IMR-90 (cell line): ENCODE data around the gene TMEM74B. TPM values are rescaled to one million over a fixed set of nuclear protein-coding genes. Genes with fewer than 3 reads are reported as not detected.

Experiments
- ATAC-seq: fragments of 200-7000 bp; cut with Tn5 transposase; 2 replicates; pipeline ENCODE4 v1.9.1; 2020; ENCODE audit warnings: low read depth, mild to moderate bottlenecking, moderate library complexity
- BruUV-seq: library from RNA; stranded (reverse); fragments of 400-500 nt; replicated peaks from 2 replicates; lab custom pipeline; 2021; lab: Mats Ljungman, UMichigan
- CTCF ChIA-PET: fragments of 300-600 bp; formaldehyde crosslinking; extraction: SDS; loops from one replicate; lab custom pipeline; 2021; ENCODE audit warnings: antibody characterized with exemption; lab: Yijun Ruan, JAX
- POLR2A ChIA-PET: fragments of 300-600 bp; sonication (Branson Sonifier 250); formaldehyde crosslinking; loops from one replicate; lab custom pipeline; 2022; ENCODE audit warnings: antibody characterized with exemption; ENCODE audit not compliant: unreplicated experiment; lab: Charles Lee
- DNase-seq: peaks from one replicate; pipeline ENCODE4 v3.0.0; 2013
- H2AFZ ChIP-seq: replicated peaks from 2 replicates; pipeline ENCODE3; 2013; ENCODE audit warnings: low read length, mild to moderate bottlenecking; ENCODE audit not compliant: poor library complexity
- H2AK5ac ChIP-seq: 2 replicates; pipeline ENCODE4 v1.6.1; 2013; ENCODE audit warnings: low read depth, low read length, inconsistent platforms
- H2AK9ac ChIP-seq: replicated peaks from 2 replicates; pipeline ENCODE3; 2013; ENCODE audit warnings: mild to moderate bottlenecking, low read depth, low read length, moderate library complexity; ENCODE audit not compliant: poor library complexity
- H2BK120ac ChIP-seq: 2 replicates; pipeline ENCODE4 v1.6.1; 2013; ENCODE audit warnings: low read depth, low read length, inconsistent platforms
- H2BK15ac ChIP-seq: 3 replicates; pipeline ENCODE4 v1.6.1; 2013; ENCODE audit warnings: low read depth, low read length, inconsistent platforms
- H2BK20ac ChIP-seq: 2 replicates; pipeline ENCODE4 v1.6.1; 2013; ENCODE audit warnings: low read depth, mild to moderate bottlenecking, inconsistent platforms, low read length, moderate library complexity
- H2BK5ac ChIP-seq: 2 replicates; pipeline ENCODE4 v1.6.1; 2013; ENCODE audit warnings: mild to moderate bottlenecking, low read depth, low read length, inconsistent platforms; ENCODE audit not compliant: poor library complexity, severe bottlenecking
- H3K14ac ChIP-seq: replicated peaks from 2 replicates; pipeline ENCODE4 v1.6.1; 2013; ENCODE audit warnings: low read depth, low read length, inconsistent platforms
- H3K18ac ChIP-seq: 2 replicates; pipeline ENCODE4 v1.6.1; 2013; ENCODE audit warnings: low read depth, low read length, control low read depth
- H3K23ac ChIP-seq: 2 replicates; pipeline ENCODE4 v1.6.1; 2013; ENCODE audit warnings: low read depth, low read length, inconsistent platforms
- H3K27ac ChIP-seq: 2 replicates; pipeline ENCODE4 v1.5.1; 2013; ENCODE audit warnings: mild to moderate bottlenecking, control low read depth, low read length; ENCODE audit not compliant: insufficient read depth
- H3K27me3 ChIP-seq: 2 replicates; pipeline ENCODE4 v1.6.1; 2013; ENCODE audit warnings: low read length; ENCODE audit not compliant: control insufficient read depth, insufficient read depth
- H3K36me3 ChIP-seq: 2 replicates; pipeline ENCODE4 v1.6.1; 2013; ENCODE audit warnings: low read length, mixed read lengths; ENCODE audit not compliant: control insufficient read depth, insufficient read depth
- H3K4ac ChIP-seq: 2 replicates; pipeline ENCODE4 v1.6.1; 2013; ENCODE audit warnings: low read depth, low read length, inconsistent platforms
- H3K4me1 ChIP-seq: 2 replicates; pipeline ENCODE4 v1.6.1; 2013; ENCODE audit warnings: low read length, mixed read lengths; ENCODE audit not compliant: control insufficient read depth, insufficient read depth
- H3K4me2 ChIP-seq: 2 replicates; pipeline ENCODE4 v1.6.1; 2013; ENCODE audit warnings: low read depth, mild to moderate bottlenecking, control low read depth, low read length, moderate library complexity
- H3K4me3 ChIP-seq: 2 replicates; pipeline ENCODE4 v1.5.1; 2013; ENCODE audit warnings: low read depth, mild to moderate bottlenecking, control low read depth, low read length, moderate library complexity; ENCODE audit not compliant: insufficient read depth
- H3K56ac ChIP-seq: 2 replicates; pipeline ENCODE4 v1.6.1; 2013; ENCODE audit warnings: low read length, inconsistent platforms; ENCODE audit not compliant: insufficient read depth; ENCODE audit errors: extremely low read depth
- H3K79me1 ChIP-seq, 2 experiments: 2 replicates each; pipeline ENCODE4 v1.6.1; 2013; ENCODE audit warnings: low read length in 2 of 2, inconsistent platforms in 1 of 2, low read depth in 1 of 2
- H3K9ac ChIP-seq: 2 replicates; pipeline ENCODE4 v1.6.1; 2013; ENCODE audit warnings: low read depth, low read length, control low read depth
- H3K9me1 ChIP-seq: 2 replicates; pipeline ENCODE4 v1.6.1; 2013; ENCODE audit warnings: low read length, inconsistent platforms; ENCODE audit not compliant: insufficient read depth
- H3K9me3 ChIP-seq: 2 replicates; pipeline ENCODE4 v1.6.1; 2013; ENCODE audit warnings: low read length; ENCODE audit not compliant: control insufficient read depth, insufficient read depth
- H4K20me1 ChIP-seq: 2 replicates; pipeline ENCODE4 v1.6.1; 2013; ENCODE audit warnings: low read length, inconsistent platforms; ENCODE audit not compliant: insufficient read depth
- H4K5ac ChIP-seq: 2 replicates; pipeline ENCODE4 v1.6.1; 2013; ENCODE audit warnings: mild to moderate bottlenecking, low read depth, low read length, control low read depth
- H4K8ac ChIP-seq, 2 experiments: 2 replicates each; pipeline ENCODE4 v1.6.1; 2013; ENCODE audit warnings: low read depth in 2 of 2, low read length in 2 of 2, control low read depth in 1 of 2, inconsistent platforms in 1 of 2
- H4K91ac ChIP-seq: 2 replicates; pipeline ENCODE4 v1.6.1; 2013; ENCODE audit warnings: low read depth, low read length, inconsistent platforms; ENCODE audit not compliant: insufficient read depth
- CEBPB ChIP-seq: IDR thresholded peaks from 2 replicates; pipeline ENCODE4 v1.6.1; 2012; ENCODE audit warnings: low read depth, low read length, improper control_type of control experiment
- FOS ChIP-seq: fragments of 150-350 bp; IDR thresholded peaks from 2 replicates; pipeline ENCODE4 v1.6.1; 2016; ENCODE audit warnings: low read depth, low read length
- MAFK ChIP-seq: IDR thresholded peaks from 2 replicates; pipeline ENCODE4 v1.6.1; 2012; ENCODE audit warnings: low read depth, low read length, improper control_type of control experiment
- MAZ ChIP-seq: IDR thresholded peaks from 2 replicates; pipeline ENCODE4 v1.6.1; 2012; ENCODE audit warnings: low read depth, mild to moderate bottlenecking, low read length, improper control_type of control experiment, moderate library complexity, borderline replicate concordance
- MXI1 ChIP-seq: IDR thresholded peaks from 2 replicates; pipeline ENCODE4 v1.6.1; 2012; ENCODE audit warnings: low read depth, mild to moderate bottlenecking, low read length, moderate library complexity, borderline replicate concordance
- NFE2L2 ChIP-seq: fragments of 150-350 bp; IDR thresholded peaks from 2 replicates; pipeline ENCODE4 v1.6.1; 2016; ENCODE audit warnings: low read depth, mild to moderate bottlenecking, low read length
- POLR2A ChIP-seq: IDR thresholded peaks from 2 replicates; pipeline ENCODE4 v1.6.1; 2012; ENCODE audit warnings: mild to moderate bottlenecking, low read depth, low read length
- RAD21 ChIP-seq: IDR thresholded peaks from 2 replicates; pipeline ENCODE4 v1.6.1; 2012; ENCODE audit warnings: low read length, improper control_type of control experiment
- RCOR1 ChIP-seq: IDR thresholded peaks from 2 replicates; pipeline ENCODE4 v1.6.1; 2012; ENCODE audit warnings: mild to moderate bottlenecking, low read length, improper control_type of control experiment; ENCODE audit not compliant: insufficient replicate concordance
- RFX5 ChIP-seq: IDR thresholded peaks from 2 replicates; pipeline ENCODE4 v1.8.0; 2012; ENCODE audit warnings: low read depth, mild to moderate bottlenecking, low read length, moderate library complexity
- SMC3 ChIP-seq: fragments of 150-350 bp; IDR thresholded peaks from 2 replicates; pipeline ENCODE4 v1.6.1; 2016; ENCODE audit warnings: low read depth, mild to moderate bottlenecking, antibody characterized with exemption, low read length, moderate library complexity
- whole genome bisulfite sequencing, 2 experiments: methylation state at CpG; one replicate each; pipeline versions ENCODE4 v1.1.5 to v1.1.7; 2013; ENCODE audit warnings: missing lambda C conversion rate in 2 of 2; ENCODE audit not compliant: insufficient read length in 1 of 2; ENCODE audit errors: extremely low coverage in 2 of 2; 5-methylcytosine and 5-hydroxymethylcytosine counted together
- dilution Hi-C: fragments of 300-500 bp; cut with HindIII; formaldehyde crosslinking; loops from one replicate; pipeline ENCODE4 v1.14.3; 2018; ENCODE audit warnings: low sequenced_read_pairs; ENCODE audit not compliant: unreplicated experiment
- in situ Hi-C: fragments of 300-500 bp; cut with MboI; formaldehyde crosslinking; loops from 3 replicates; pipeline ENCODE4 v1.14.3; 2019; ENCODE audit warnings: low sequenced_read_pairs, inconsistent platforms, mixed read lengths
- intact Hi-C: fragments of 100-400 bp; cut with micrococcal nuclease; formaldehyde crosslinking; loops from 2 replicates; pipeline ENCODE4 v1.10.0; 2022
- polyA plus RNA-seq, 3 experiments: library from polyadenylated mRNA; depleted of rRNA; stranded (reverse); fragments of >200 nt; gene quantifications; 2 replicates each; pipeline ENCODE4 v1.2.3, GENCODE V29; 2012; ENCODE audit warnings: low replicate concordance in 1 of 3
- total RNA-seq: library from RNA; depleted of rRNA; stranded (reverse); fragments of >200 nt; gene quantifications from 2 replicates; pipeline ENCODE4 v1.2.3, GENCODE V29; 2012
- TF ChIP-seq, protein P1 (sequence below): fragments of 150-350 bp; IDR thresholded peaks from 2 replicates; pipeline ENCODE4 v1.6.1; 2017; ENCODE audit warnings: mild to moderate bottlenecking, antibody characterized with exemption, low read length, low read depth
- TF ChIP-seq, protein P2 (sequence below): conservative IDR thresholded peaks from 2 replicates; pipeline ENCODE4 v1.5.1; 2012; ENCODE audit warnings: mild to moderate bottlenecking, low read depth, low read length, improper control_type of control experiment
- TF ChIP-seq, protein P3 (sequence below): fragments of 150-350 bp; IDR thresholded peaks from 2 replicates; pipeline ENCODE4 v1.6.1; 2016; ENCODE audit warnings: low read depth, mild to moderate bottlenecking, low read length, moderate library complexity, borderline replicate concordance

TMEM74B gene
- total and polyA plus RNA-seq, 2 of the 4 experiments (the other 2 are of a cell fraction): 0.03 TPM; not detected in 1

DNA sequence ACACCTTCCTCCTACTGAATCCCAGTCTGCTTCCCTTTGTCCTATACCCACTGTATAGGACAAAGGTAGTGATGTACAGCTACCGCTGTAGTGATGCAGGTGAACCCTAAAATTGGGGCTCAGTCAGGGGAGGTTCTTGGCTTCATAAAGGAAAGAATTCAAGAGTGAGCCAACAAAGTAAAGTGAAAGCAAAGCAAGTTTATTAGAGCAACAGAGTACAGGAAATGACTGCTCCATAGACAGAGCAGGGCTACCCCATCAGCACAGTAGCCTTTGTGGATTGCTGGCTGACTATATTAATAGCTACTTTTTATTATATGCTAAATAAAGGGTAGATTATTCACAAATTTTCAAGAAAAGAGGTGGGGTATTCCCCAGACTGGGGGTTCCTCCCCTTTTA is 15.2 kb upstream of the TMEM74B start:
- Histone ChIP-seq H4K91ac (no peak overlapping the region), H2AFZ (no peak overlapping the region), H3K4ac (no peak overlapping the region), H3K4me1 (no peaks in the 10 kb centered on the region), H4K8ac (no peak overlapping the region), H3K36me3 (no peaks in the 10 kb centered on the region), H3K9ac (no peak overlapping the region), H3K79me1 (no peaks in the 10 kb centered on the region), H3K18ac (no peak overlapping the region), H3K56ac (no peak overlapping the region), H3K4me3 (no peak overlapping the region), H2BK5ac (no peak overlapping the region), H4K5ac (no peak overlapping the region), H2AK5ac (no peak overlapping the region), H3K9me1 (0 out of 2 replicates have a peak, but pooled peaks cover 3% of the 10 kb centered on the region), H2BK15ac (no peak overlapping the region), H2BK20ac (no peak overlapping the region), H4K20me1 (no peaks in the 10 kb centered on the region), H2AK9ac (no peak overlapping the region), H3K9me3 (peaks cover 4% of the 10 kb centered on the region; the same call in 1 of the 2 replicates), H3K14ac (no peak overlapping the region), H3K23ac (no peak overlapping the region), H2BK120ac (no peak overlapping the region), H3K4me2 (peak overlapping the region; percentile 67; the same call in 1 of the 2 replicates), H3K27me3 (peaks cover 63% of the 10 kb centered on the region), H3K27ac (no peak overlapping the region)
- no peak for TF ChIP-seq MAZ
- TF ChIP-seq POLR2A: no peak
- TF ChIP-seq MXI1: no peak
- TF ChIP-seq, protein P1, sequence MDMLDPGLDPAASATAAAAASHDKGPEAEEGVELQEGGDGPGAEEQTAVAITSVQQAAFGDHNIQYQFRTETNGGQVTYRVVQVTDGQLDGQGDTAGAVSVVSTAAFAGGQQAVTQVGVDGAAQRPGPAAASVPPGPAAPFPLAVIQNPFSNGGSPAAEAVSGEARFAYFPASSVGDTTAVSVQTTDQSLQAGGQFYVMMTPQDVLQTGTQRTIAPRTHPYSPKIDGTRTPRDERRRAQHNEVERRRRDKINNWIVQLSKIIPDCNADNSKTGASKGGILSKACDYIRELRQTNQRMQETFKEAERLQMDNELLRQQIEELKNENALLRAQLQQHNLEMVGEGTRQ: no peak
- TF ChIP-seq, protein P2, sequence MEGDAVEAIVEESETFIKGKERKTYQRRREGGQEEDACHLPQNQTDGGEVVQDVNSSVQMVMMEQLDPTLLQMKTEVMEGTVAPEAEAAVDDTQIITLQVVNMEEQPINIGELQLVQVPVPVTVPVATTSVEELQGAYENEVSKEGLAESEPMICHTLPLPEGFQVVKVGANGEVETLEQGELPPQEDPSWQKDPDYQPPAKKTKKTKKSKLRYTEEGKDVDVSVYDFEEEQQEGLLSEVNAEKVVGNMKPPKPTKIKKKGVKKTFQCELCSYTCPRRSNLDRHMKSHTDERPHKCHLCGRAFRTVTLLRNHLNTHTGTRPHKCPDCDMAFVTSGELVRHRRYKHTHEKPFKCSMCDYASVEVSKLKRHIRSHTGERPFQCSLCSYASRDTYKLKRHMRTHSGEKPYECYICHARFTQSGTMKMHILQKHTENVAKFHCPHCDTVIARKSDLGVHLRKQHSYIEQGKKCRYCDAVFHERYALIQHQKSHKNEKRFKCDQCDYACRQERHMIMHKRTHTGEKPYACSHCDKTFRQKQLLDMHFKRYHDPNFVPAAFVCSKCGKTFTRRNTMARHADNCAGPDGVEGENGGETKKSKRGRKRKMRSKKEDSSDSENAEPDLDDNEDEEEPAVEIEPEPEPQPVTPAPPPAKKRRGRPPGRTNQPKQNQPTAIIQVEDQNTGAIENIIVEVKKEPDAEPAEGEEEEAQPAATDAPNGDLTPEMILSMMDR: no peak
- TF ChIP-seq SMC3: no peak
- TF ChIP-seq RAD21: no peak
- TF ChIP-seq RFX5: no peak
- TF ChIP-seq, protein P3, sequence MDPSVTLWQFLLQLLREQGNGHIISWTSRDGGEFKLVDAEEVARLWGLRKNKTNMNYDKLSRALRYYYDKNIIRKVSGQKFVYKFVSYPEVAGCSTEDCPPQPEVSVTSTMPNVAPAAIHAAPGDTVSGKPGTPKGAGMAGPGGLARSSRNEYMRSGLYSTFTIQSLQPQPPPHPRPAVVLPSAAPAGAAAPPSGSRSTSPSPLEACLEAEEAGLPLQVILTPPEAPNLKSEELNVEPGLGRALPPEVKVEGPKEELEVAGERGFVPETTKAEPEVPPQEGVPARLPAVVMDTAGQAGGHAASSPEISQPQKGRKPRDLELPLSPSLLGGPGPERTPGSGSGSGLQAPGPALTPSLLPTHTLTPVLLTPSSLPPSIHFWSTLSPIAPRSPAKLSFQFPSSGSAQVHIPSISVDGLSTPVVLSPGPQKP: no peak
- no peak for TF ChIP-seq FOS
- no peak for TF ChIP-seq NFE2L2
- no peak for TF ChIP-seq CEBPB
- TF ChIP-seq RCOR1: no peak
- TF ChIP-seq MAFK: no peak
- in situ Hi-C loops (no loop called here), intact Hi-C loops (no loop called here), dilution Hi-C loops (no loop called here)
- no CpG with 5 or more reads among the region's 1 CpG for WGBS, 2 experiments
- ChIA-PET CTCF (no interaction called here), POLR2A (no interaction called here)
- no peak for DNase-seq
- BruUV-seq: no TSS peak
- ATAC-seq: no peak
